ENCODE results near the gene PIP5K1B.

- TF ChIP-seq, protein P1, sequence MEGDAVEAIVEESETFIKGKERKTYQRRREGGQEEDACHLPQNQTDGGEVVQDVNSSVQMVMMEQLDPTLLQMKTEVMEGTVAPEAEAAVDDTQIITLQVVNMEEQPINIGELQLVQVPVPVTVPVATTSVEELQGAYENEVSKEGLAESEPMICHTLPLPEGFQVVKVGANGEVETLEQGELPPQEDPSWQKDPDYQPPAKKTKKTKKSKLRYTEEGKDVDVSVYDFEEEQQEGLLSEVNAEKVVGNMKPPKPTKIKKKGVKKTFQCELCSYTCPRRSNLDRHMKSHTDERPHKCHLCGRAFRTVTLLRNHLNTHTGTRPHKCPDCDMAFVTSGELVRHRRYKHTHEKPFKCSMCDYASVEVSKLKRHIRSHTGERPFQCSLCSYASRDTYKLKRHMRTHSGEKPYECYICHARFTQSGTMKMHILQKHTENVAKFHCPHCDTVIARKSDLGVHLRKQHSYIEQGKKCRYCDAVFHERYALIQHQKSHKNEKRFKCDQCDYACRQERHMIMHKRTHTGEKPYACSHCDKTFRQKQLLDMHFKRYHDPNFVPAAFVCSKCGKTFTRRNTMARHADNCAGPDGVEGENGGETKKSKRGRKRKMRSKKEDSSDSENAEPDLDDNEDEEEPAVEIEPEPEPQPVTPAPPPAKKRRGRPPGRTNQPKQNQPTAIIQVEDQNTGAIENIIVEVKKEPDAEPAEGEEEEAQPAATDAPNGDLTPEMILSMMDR (IDR thresholded peaks at IDR 0.05 in 4 of 5, conservative IDR thresholded peaks at IDR 0.05 in 1 of 5): no peak
- no peak for TF ChIP-seq POLR2A (IDR thresholded peaks at IDR 0.05)
These were observed 114.0 kb downstream of the PIP5K1B start for GRCh38 chr9:68819065-68819464.
